T-helper 2 cell treated with Interferon-gamma antibody and Interleukin-4, amounts not matched to agents 5 μg/mL and 100 μg/mL, for 36 hours (primary cell): Measurements from ENCODE around the gene ARHGAP29.

Experiments used
- DNase-seq: peaks from one replicate; pipeline ENCODE4 v3.0.0; 2021; ENCODE audit warnings: low spot score
- H3K27ac Mint-ChIP-seq: one replicate; pipeline ENCODE4 v1.8.0; 2021; ENCODE audit warnings: mild to moderate bottlenecking, mixed read lengths
- H3K27me3 Mint-ChIP-seq: one replicate; pipeline ENCODE4 v1.8.0; 2021; ENCODE audit warnings: low read depth, mixed read lengths
- H3K36me3 Mint-ChIP-seq: one replicate; pipeline ENCODE4 v1.8.0; 2021; ENCODE audit warnings: low read depth, mixed read lengths
- H3K4me1 Mint-ChIP-seq: one replicate; pipeline ENCODE4 v1.8.0; 2021; ENCODE audit warnings: low read depth, mixed read lengths
- H3K4me3 Mint-ChIP-seq: one replicate; pipeline ENCODE4 v1.8.0; 2022; ENCODE audit warnings: mild to moderate bottlenecking, moderate library complexity, mixed read lengths
- H3K9me3 Mint-ChIP-seq: one replicate; pipeline ENCODE4 v1.8.0; 2021; ENCODE audit warnings: mixed read lengths

ARHGAP29 gene

GRCh38 chr1:94235189-94236012 lies 2.0 kb downstream of the ARHGAP29 start:
- Mint-ChIP-seq H3K9me3 (no peaks in the 10 kb centered on the region), H3K4me3 (peak overlapping the region; percentile 50), H3K4me1 (peaks cover 10% of the 10 kb centered on the region), H3K36me3 (no peaks in the 10 kb centered on the region), H3K27ac (no peak overlapping the region), H3K27me3 (peaks cover 78% of the 10 kb centered on the region)
- DNase-seq: no peak

GRCh38 chr1:94234615-94235014 lies 2.8 kb downstream of the ARHGAP29 start:
- H3K4me3 Mint-ChIP-seq: no peak overlapping the region
- DNase-seq: no peak
- peaks cover 74% of the 10 kb centered on the region for H3K27me3 Mint-ChIP-seq
- peaks cover 10% of the 10 kb centered on the region for H3K4me1 Mint-ChIP-seq
- no peaks in the 10 kb centered on the region for H3K9me3 Mint-ChIP-seq
- H3K27ac Mint-ChIP-seq: no peak overlapping the region
- H3K36me3 Mint-ChIP-seq: no peaks in the 10 kb centered on the region

DNA sequence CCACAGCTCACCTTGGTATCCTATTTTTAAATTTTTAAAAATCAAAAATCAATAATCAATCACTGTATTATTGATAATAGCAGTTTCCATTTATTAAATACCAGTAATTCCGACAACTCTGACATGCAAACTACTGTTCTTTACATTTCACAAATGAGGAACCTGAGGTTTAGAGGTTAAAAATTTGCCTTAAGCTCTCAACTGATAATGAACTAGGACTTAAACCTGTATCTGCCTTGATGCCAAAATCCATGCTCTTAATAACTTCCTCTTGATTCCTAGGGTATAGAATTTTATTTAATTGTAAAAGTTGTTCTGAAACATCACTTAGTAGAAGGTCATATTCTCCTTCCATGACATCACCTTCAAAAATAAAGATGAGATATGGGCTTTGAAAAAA lies 5.6 kb downstream of the ARHGAP29 start:
- Mint-ChIP-seq H3K4me3 (no peak overlapping the region), H3K27ac (no peak overlapping the region), H3K4me1 (peaks cover 9% of the 10 kb centered on the region), H3K9me3 (no peaks in the 10 kb centered on the region), H3K36me3 (no peaks in the 10 kb centered on the region), H3K27me3 (peaks cover 67% of the 10 kb centered on the region)
- DNase-seq: no peak

DNA sequence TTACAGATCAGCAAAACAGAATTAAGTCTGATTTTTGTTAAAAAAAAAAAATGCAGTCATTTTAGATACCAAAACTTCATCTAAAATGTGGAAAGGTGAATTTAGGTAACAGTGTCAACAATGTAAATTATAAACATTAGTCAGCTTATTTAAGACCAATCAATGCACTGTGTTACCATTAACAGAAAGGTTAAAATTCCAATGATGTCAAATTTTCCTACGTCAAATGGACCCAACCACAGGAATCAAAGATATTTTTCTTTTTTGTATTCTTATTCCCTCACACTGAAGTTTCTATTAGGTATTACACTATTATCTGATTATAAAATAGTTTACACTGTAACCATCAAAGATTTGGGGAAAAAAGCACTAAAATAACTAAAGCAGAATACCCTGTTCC lies 6.5 kb downstream of the ARHGAP29 start:
- Mint-ChIP-seq H3K36me3 (no peaks in the 10 kb centered on the region), H3K27me3 (peaks cover 67% of the 10 kb centered on the region), H3K27ac (no peak overlapping the region), H3K9me3 (no peaks in the 10 kb centered on the region), H3K4me1 (peaks cover 3% of the 10 kb centered on the region), H3K4me3 (no peak overlapping the region)
- DNase-seq: no peak

- no peaks in the 10 kb centered on the region for H3K9me3 Mint-ChIP-seq
- no peak for DNase-seq
- no peaks in the 10 kb centered on the region for H3K36me3 Mint-ChIP-seq
- H3K27ac Mint-ChIP-seq: no peak overlapping the region
- no peaks in the 10 kb centered on the region for H3K4me1 Mint-ChIP-seq
- peaks cover 48% of the 10 kb centered on the region for H3K27me3 Mint-ChIP-seq
- H3K4me3 Mint-ChIP-seq: no peak overlapping the region
Measured at GRCh38 chr1:94228640-94229375, 8.6 kb downstream of the ARHGAP29 start.

- Mint-ChIP-seq H3K27ac (no peak overlapping the region), H3K36me3 (no peaks in the 10 kb centered on the region), H3K27me3 (peaks cover 40% of the 10 kb centered on the region), H3K4me3 (no peak overlapping the region), H3K4me1 (no peaks in the 10 kb centered on the region), H3K9me3 (no peaks in the 10 kb centered on the region)
- no peak for DNase-seq
Measured at GRCh38 chr1:94227624-94228023, 9.8 kb downstream of the ARHGAP29 start.

- peaks cover 35% of the 10 kb centered on the region for H3K27me3 Mint-ChIP-seq
- H3K27ac Mint-ChIP-seq: no peak overlapping the region
- no peaks in the 10 kb centered on the region for H3K36me3 Mint-ChIP-seq
- no peak for DNase-seq
- H3K4me3 Mint-ChIP-seq: no peak overlapping the region
- no peaks in the 10 kb centered on the region for H3K4me1 Mint-ChIP-seq
- no peaks in the 10 kb centered on the region for H3K9me3 Mint-ChIP-seq
Measured at GRCh38 chr1:94225845-94226244, 11.5 kb downstream of the ARHGAP29 start.

DNA sequence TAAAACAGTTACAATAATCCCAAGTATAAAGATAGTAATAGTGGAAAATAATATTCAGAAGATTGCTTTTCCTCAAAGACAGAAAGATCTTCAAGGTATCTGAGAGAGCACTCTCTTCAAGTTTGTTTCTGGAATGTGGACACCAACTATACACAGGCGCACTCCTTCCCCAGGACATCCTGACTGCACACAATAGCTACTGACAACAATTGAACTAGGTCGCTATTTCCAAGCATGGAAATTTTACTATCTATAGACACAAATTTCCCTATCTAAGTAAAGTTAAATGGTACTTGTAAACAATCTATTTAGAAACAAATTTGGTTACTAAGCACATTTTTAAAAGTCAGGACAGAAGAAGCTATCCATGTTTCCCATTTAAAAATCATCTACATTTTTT lies 19.1 kb downstream of the ARHGAP29 start:
- H3K4me3 Mint-ChIP-seq: no peak overlapping the region
- H3K36me3 Mint-ChIP-seq: no peaks in the 10 kb centered on the region
- H3K27ac Mint-ChIP-seq: no peak overlapping the region
- no peaks in the 10 kb centered on the region for H3K4me1 Mint-ChIP-seq
- no peak for DNase-seq
- H3K9me3 Mint-ChIP-seq: no peaks in the 10 kb centered on the region
- H3K27me3 Mint-ChIP-seq: peaks cover 26% of the 10 kb centered on the region

GRCh38 chr1:94215955-94216354 lies 21.4 kb downstream of the ARHGAP29 start:
- no peak for DNase-seq
- no peaks in the 10 kb centered on the region for H3K36me3 Mint-ChIP-seq
- no peak overlapping the region for H3K4me3 Mint-ChIP-seq
- H3K27ac Mint-ChIP-seq: no peak overlapping the region
- H3K4me1 Mint-ChIP-seq: no peaks in the 10 kb centered on the region
- peaks cover 19% of the 10 kb centered on the region for H3K27me3 Mint-ChIP-seq
- no peaks in the 10 kb centered on the region for H3K9me3 Mint-ChIP-seq

- DNase-seq: no peak
- H3K36me3 Mint-ChIP-seq: no peaks in the 10 kb centered on the region
- no peaks in the 10 kb centered on the region for H3K9me3 Mint-ChIP-seq
- no peaks in the 10 kb centered on the region for H3K4me1 Mint-ChIP-seq
- H3K27ac Mint-ChIP-seq: no peak overlapping the region
- peaks cover 2% of the 10 kb centered on the region for H3K27me3 Mint-ChIP-seq
- H3K4me3 Mint-ChIP-seq: no peak overlapping the region
Measured at GRCh38 chr1:94209982-94210381, 27.4 kb downstream of the ARHGAP29 start.

GRCh38 chr1:94209425-94209824 lies 28.0 kb downstream of the ARHGAP29 start:
- Mint-ChIP-seq H3K27me3 (peaks cover 2% of the 10 kb centered on the region), H3K4me3 (no peak overlapping the region), H3K4me1 (no peaks in the 10 kb centered on the region), H3K9me3 (no peaks in the 10 kb centered on the region), H3K27ac (no peak overlapping the region), H3K36me3 (no peaks in the 10 kb centered on the region)
- no peak for DNase-seq

DNA sequence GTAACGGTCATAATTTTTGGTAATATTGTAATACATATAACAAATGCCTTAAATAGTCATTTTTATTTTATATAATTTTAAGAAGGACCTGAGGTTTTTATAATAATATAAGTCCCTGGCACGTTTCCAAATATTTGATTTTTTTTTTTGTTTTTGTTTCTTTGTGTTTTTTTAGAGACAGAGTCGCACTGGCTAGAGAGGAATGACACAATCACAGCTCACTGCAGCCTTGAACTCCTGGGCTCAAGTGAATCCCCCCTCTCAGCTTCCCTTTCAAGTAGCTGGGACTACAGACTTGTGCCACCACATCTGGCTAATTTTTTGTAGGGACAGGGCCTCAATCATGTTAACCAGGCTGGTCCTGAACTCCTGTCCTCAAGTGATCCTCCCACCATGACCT lies 29.7 kb downstream of the ARHGAP29 start:
- no peaks in the 10 kb centered on the region for H3K9me3 Mint-ChIP-seq

DNA sequence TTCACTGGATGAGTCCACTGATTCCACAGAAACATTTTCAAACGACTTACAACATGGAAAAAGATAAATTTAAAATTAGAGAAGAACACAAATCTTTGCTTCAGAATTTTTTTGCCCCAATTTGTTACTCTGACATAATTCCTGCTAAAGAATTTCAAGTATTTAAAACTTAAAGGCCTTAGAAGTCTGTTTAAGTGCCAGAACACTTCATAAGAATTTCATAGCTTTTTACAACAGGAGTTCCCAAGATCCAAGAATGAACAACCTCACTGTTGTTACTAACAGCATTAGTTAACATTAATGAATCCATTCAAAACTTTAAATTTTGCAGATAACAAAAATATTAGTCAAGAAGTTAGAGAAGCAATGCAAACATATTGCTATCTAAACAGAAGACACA lies 31.7 kb downstream of the ARHGAP29 start:
- H3K9me3 Mint-ChIP-seq: no peaks in the 10 kb centered on the region
- no peaks in the 10 kb centered on the region for H3K36me3 Mint-ChIP-seq
- H3K27me3 Mint-ChIP-seq: peaks cover 7% of the 10 kb centered on the region
- no peak overlapping the region for H3K27ac Mint-ChIP-seq
- no peak for DNase-seq
- H3K4me3 Mint-ChIP-seq: no peak overlapping the region
- H3K4me1 Mint-ChIP-seq: no peaks in the 10 kb centered on the region

More for the DNA sequence above, 29.7 kb downstream of the ARHGAP29 start:
- DNase-seq: no peak
- Mint-ChIP-seq H3K27me3 (peaks cover 2% of the 10 kb centered on the region), H3K4me3 (no peak overlapping the region), H3K36me3 (no peaks in the 10 kb centered on the region), H3K4me1 (no peaks in the 10 kb centered on the region), H3K27ac (no peak overlapping the region)

- Mint-ChIP-seq H3K27me3 (peaks cover 25% of the 10 kb centered on the region), H3K9me3 (no peaks in the 10 kb centered on the region), H3K27ac (no peak overlapping the region), H3K36me3 (no peaks in the 10 kb centered on the region), H3K4me3 (no peak overlapping the region), H3K4me1 (no peaks in the 10 kb centered on the region)
- DNase-seq: no peak
Measured at GRCh38 chr1:94202241-94202640, 35.1 kb downstream of the ARHGAP29 start.
